ENCODE results near the gene CCDC88C.

Gene CCDC88C

GRCh38 chr14:91324606-91325575, 92.7 kb downstream of the CCDC88C start:
- no peak for DNase-seq

GRCh38 chr14:91323671-91324605, 93.7 kb downstream of the CCDC88C start:
- DNase-seq: peak; percentile 84 to 97 (median 90)

- DNase-seq: no peak
Observed at GRCh38 chr14:91323031-91323430, 94.6 kb downstream of the CCDC88C start.

GRCh38 chr14:91322623-91323022, 95.0 kb downstream of the CCDC88C start:
- DNase-seq: no peak

- DNase-seq: no peak
Observed at GRCh38 chr14:91321131-91321530, 96.5 kb downstream of the CCDC88C start.

- no peak for DNase-seq
Observed at GRCh38 chr14:91320266-91320665, 97.4 kb downstream of the CCDC88C start.

- DNase-seq: no peak
Observed at GRCh38 chr14:91318911-91319310, 98.7 kb downstream of the CCDC88C start.

GRCh38 chr14:91317381-91318308, 100.0 kb downstream of the CCDC88C start:
- peak; percentile 32 to 89 (median 59) for DNase-seq

- no peak for DNase-seq
Observed at GRCh38 chr14:91316761-91317160, 100.9 kb downstream of the CCDC88C start.

- peak; percentile 37 to 75 (median 62) for DNase-seq
Observed at GRCh38 chr14:91315844-91316267, 101.8 kb downstream of the CCDC88C start.

- no peak for DNase-seq
Observed at GRCh38 chr14:91313852-91314251, 103.8 kb downstream of the CCDC88C start.

- DNase-seq: no peak
Observed at GRCh38 chr14:91313154-91313850, 104.3 kb downstream of the CCDC88C start.

- peak in 2 of 4 experiments; percentile 36 to 41 for DNase-seq
Observed at GRCh38 chr14:91311284-91311662, 106.3 kb downstream of the CCDC88C start.

- DNase-seq: no peak
Observed at GRCh38 chr14:91310606-91311283, 106.9 kb downstream of the CCDC88C start.

GRCh38 chr14:91309756-91310280, 107.8 kb downstream of the CCDC88C start:
- DNase-seq: no peak

- DNase-seq: no peak
Observed at GRCh38 chr14:91308337-91308736, 109.3 kb downstream of the CCDC88C start.

GRCh38 chr14:91307652-91308051, 110.0 kb downstream of the CCDC88C start:
- no peak for DNase-seq

GRCh38 chr14:91307046-91307445, 110.6 kb downstream of the CCDC88C start:
- no peak for DNase-seq

GRCh38 chr14:91306547-91306946, 111.1 kb downstream of the CCDC88C start:
- DNase-seq: no peak

- DNase-seq: no peak
Observed at GRCh38 chr14:91305650-91306431, 111.8 kb downstream of the CCDC88C start.

All from activated CD4-positive, CD25-positive, alpha-beta regulatory T cell (primary cell).